Measurements from ENCODE around the gene CYTH1.

DNA sequence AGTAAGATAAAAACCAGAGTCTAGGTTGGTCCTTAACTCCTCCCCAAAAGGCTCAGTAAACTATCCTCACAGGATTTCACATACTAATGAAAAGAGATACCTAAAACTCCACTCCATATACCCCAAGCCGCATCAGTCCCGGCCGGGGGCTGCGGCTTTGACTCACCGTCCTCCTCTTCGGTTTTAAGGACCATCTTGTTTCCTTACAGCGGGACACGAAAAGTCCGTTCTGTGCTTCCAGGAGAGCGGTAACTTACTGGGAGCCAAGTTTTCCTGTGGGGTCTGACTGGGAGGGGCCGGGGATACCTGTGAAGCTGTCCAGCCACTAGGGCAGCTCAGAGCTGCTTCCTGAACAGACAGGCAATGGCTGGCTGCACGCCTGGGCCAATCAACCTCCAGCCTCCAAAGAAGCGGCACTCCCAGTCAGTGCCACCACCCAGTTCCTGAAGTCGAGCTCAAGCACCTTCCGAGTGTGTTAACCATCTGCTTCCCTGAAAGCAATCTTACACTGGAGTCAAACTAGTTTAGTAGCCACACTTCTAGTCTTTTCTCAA, 45.5 kb downstream of the CYTH1 start:
- TF ChIP-seq, protein P1, sequence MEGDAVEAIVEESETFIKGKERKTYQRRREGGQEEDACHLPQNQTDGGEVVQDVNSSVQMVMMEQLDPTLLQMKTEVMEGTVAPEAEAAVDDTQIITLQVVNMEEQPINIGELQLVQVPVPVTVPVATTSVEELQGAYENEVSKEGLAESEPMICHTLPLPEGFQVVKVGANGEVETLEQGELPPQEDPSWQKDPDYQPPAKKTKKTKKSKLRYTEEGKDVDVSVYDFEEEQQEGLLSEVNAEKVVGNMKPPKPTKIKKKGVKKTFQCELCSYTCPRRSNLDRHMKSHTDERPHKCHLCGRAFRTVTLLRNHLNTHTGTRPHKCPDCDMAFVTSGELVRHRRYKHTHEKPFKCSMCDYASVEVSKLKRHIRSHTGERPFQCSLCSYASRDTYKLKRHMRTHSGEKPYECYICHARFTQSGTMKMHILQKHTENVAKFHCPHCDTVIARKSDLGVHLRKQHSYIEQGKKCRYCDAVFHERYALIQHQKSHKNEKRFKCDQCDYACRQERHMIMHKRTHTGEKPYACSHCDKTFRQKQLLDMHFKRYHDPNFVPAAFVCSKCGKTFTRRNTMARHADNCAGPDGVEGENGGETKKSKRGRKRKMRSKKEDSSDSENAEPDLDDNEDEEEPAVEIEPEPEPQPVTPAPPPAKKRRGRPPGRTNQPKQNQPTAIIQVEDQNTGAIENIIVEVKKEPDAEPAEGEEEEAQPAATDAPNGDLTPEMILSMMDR (IDR thresholded peaks at IDR 0.05; ENCODE audit: insufficient read depth, low read depth, low read length): no peak
- no peak for TF ChIP-seq EZH2 (IDR thresholded peaks at IDR 0.05; ENCODE audit: insufficient read depth, low read length)

All from astrocyte (in vitro differentiated cells and primary cell).